B cell (primary cell): ENCODE measurements around the gene SYCP3. TPM values are rescaled to one million over a fixed set of nuclear protein-coding genes. Genes with fewer than 3 reads are reported as not detected.

Source experiments
- ATAC-seq: fragments of 200-7000 bp; cut with Tn5 transposase; one replicate; pipeline ENCODE4 v1.10.0; 2021; ENCODE audit warnings: low read depth, mild to moderate bottlenecking, moderate number of reproducible peaks, moderate library complexity
- CTCF ChIA-PET: fragments of 350-600 bp; sonication (Branson Sonifier 250); formaldehyde crosslinking; loops from one replicate; lab custom pipeline; 2021; ENCODE audit warnings: antibody characterized with exemption, inconsistent platforms; lab: Charles Lee
- POLR2A ChIA-PET: fragments of 350-600 bp; sonication (Branson Sonifier 250); formaldehyde crosslinking; loops from one replicate; lab custom pipeline; 2021; ENCODE audit warnings: antibody characterized with exemption; lab: Charles Lee
- DNase-seq: peaks from one replicate; pipeline ENCODE4 v3.0.0; 2013
- H2AFZ ChIP-seq: 2 replicates; pipeline ENCODE4 v1.6.1; 2012; ENCODE audit warnings: mild to moderate bottlenecking, low read depth, low read length; ENCODE audit not compliant: insufficient read depth, poor library complexity, severe bottlenecking
- H3K27ac ChIP-seq, 2 donors: 1 replicate in 1 of 2; 2 replicates in 1 of 2; pipeline ENCODE4 v1.5.1; 2012 to 2013; ENCODE audit warnings: low read length in 2 of 2, mild to moderate bottlenecking in 2 of 2, moderate library complexity in 1 of 2
- H3K27me3 ChIP-seq, 4 experiments: fragments of 200-600 bp in 1 of 4; sonication (generic) in 1 of 4; replicated peaks in 1 of 4; 1 replicate in 2 of 4; 2 replicates in 2 of 4; pipeline versions ENCODE4 v1.6.1 to v1.7.0; 2013 to 2016; ENCODE audit warnings: low read length in 3 of 4, mild to moderate bottlenecking in 2 of 4, mixed read lengths in 1 of 4, moderate library complexity in 1 of 4; ENCODE audit not compliant: insufficient read depth in 4 of 4, control insufficient read depth in 3 of 4; ENCODE audit errors: control extremely low read depth in 1 of 4
- H3K36me3 ChIP-seq, 2 experiments: replicated peaks in 1 of 2; 1 replicate in 1 of 2; 2 replicates in 1 of 2; pipeline versions ENCODE4 v1.6.1 to v1.7.1; 2013; ENCODE audit warnings: low read length in 1 of 2; ENCODE audit not compliant: insufficient read depth in 2 of 2, control insufficient read depth in 1 of 2; ENCODE audit errors: control extremely low read depth in 1 of 2, extremely low read depth in 1 of 2
- H3K4me1 ChIP-seq, 2 donors: fragments of 200-600 bp in 1 of 2; sonication (generic) in 1 of 2; 1 replicate in 1 of 2; 2 replicates in 1 of 2; pipeline versions ENCODE4 v1.5.1 to v1.6.1; 2013 to 2017; ENCODE audit warnings: low read length in 2 of 2; ENCODE audit not compliant: control insufficient read depth in 2 of 2, insufficient read depth in 2 of 2
- H3K4me2 ChIP-seq: replicated peaks from 2 replicates; pipeline ENCODE3; 2012; ENCODE audit warnings: mild to moderate bottlenecking, low read depth, low read length; ENCODE audit not compliant: poor library complexity, severe bottlenecking
- H3K4me3 ChIP-seq, 5 experiments: fragments of 200-600 bp in 1 of 5; sonication (generic) in 1 of 5; 1 replicate in 3 of 5; 2 replicates in 2 of 5; pipeline versions ENCODE4 v1.5.1 to v1.7.0; 2011 to 2016; ENCODE audit warnings: low read length in 4 of 5, mild to moderate bottlenecking in 4 of 5, low read depth in 2 of 5, control low read depth in 1 of 5, moderate library complexity in 1 of 5; ENCODE audit not compliant: insufficient read depth in 1 of 5; ENCODE audit errors: control extremely low read depth in 1 of 5, extremely low read depth in 1 of 5
- H3K79me2 ChIP-seq: fragments of 200-600 bp; sonication (generic); one replicate; pipeline ENCODE4 v1.6.0; 2016; ENCODE audit warnings: low read length; ENCODE audit not compliant: control insufficient read depth, insufficient read depth
- H3K9ac ChIP-seq: fragments of 200-600 bp; sonication (generic); 2 replicates; pipeline ENCODE4 v1.6.1; 2017; ENCODE audit warnings: mild to moderate bottlenecking, low read length, moderate library complexity
- H3K9me3 ChIP-seq, 3 donors: one replicate each; pipeline versions ENCODE4 v1.6.1 to v1.7.1; 2013; ENCODE audit warnings: low read length in 2 of 3; ENCODE audit not compliant: control insufficient read depth in 2 of 3, insufficient read depth in 1 of 3; ENCODE audit errors: control extremely low read depth in 1 of 3
- H4K20me1 ChIP-seq: 2 replicates; pipeline ENCODE4 v1.6.0; 2012; ENCODE audit warnings: mild to moderate bottlenecking, low read length; ENCODE audit not compliant: insufficient read depth, control insufficient read depth, poor library complexity, severe bottlenecking
- H3K27ac Mint-ChIP-seq: one replicate; pipeline ENCODE4 v1.8.0; 2021; ENCODE audit warnings: mixed read lengths
- H3K27me3 Mint-ChIP-seq: one replicate; pipeline ENCODE4 v1.8.0; 2021; ENCODE audit warnings: mixed read lengths
- H3K4me1 Mint-ChIP-seq: one replicate; pipeline ENCODE4 v1.8.0; 2021; ENCODE audit warnings: mixed read lengths
- H3K4me3 Mint-ChIP-seq: one replicate; pipeline ENCODE4 v1.8.0; 2021; ENCODE audit warnings: mixed read lengths
- H3K9me3 Mint-ChIP-seq: one replicate; pipeline ENCODE4 v1.8.0; 2022; ENCODE audit warnings: mixed read lengths; ENCODE audit not compliant: insufficient read depth
- EZH2 ChIP-seq: IDR thresholded peaks from 2 replicates; pipeline ENCODE4 v1.6.1; 2012; ENCODE audit warnings: borderline replicate concordance, low read depth, mild to moderate bottlenecking, moderate library complexity, low read length; ENCODE audit not compliant: insufficient read depth, poor library complexity, severe bottlenecking
- WGBS: methylation state at CpG from one replicate; pipeline ENCODE4 v1.1.5; 2013; ENCODE audit warnings: missing lambda C conversion rate; ENCODE audit not compliant: insufficient coverage; 5-methylcytosine and 5-hydroxymethylcytosine counted together
- intact Hi-C: fragments of 100-400 bp; cut with micrococcal nuclease; formaldehyde crosslinking; loops from one replicate; pipeline ENCODE4 v1.10.0; 2022
- polyA plus RNA-seq: library from polyadenylated mRNA; depleted of rRNA; stranded (reverse); fragments of >200 nt; gene quantifications from 2 replicates; pipeline ENCODE4 v1.2.3, GENCODE V29; 2012
- total RNA-seq, 2 donors: library from RNA; stranded (reverse); fragments of 120-200 nt in 1 of 2; gene quantifications; 1 replicate in 1 of 2; 2 replicates in 1 of 2; pipeline versions ENCODE4 v1.2.3 to v1.2.4, GENCODE V29; 2013 to 2022
- TF ChIP-seq, protein P1 (sequence below): fragments of 200-600 bp; IDR thresholded peaks from one replicate; pipeline ENCODE4 v1.8.0; 2022; ENCODE audit warnings: antibody characterized with exemption, mild to moderate bottlenecking

The SYCP3 gene
- total and polyA plus RNA-seq, 2 donors (not counting 1 experiment from before 2014, with no cell fraction given): 0.04 to 0.12 TPM

DNA sequence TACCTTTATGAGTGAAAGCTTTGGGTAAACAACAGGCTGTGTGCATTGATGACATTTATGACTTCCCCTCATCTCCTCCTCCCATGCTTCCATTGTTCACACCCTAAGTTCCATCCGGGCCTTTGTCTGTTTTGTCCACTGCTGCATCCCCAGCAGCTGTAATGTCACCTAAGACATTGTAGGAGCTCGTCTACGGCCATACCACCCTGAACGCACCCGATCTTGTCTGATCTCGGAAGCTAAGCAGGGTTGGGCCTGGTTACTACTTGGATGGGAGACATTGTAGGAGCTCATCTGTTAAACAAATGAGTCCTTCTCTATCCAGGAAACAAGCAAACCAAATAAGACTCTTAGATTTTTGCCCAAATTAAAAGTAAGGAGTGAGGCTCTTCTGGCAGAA, 40.4 kb upstream of the SYCP3 start:
- CTCF ChIA-PET: interaction anchor here (0.5 to 3.8 kb wide), 10 partner anchors 10 to 1042 kb away, joined by 3 to 31 read pairs (median 5); partner anchors contain the start of gene GNPTAB
- Histone ChIP-seq H3K79me2 (no peaks in the 10 kb centered on the region), H3K27ac (no peak overlapping the region), H3K4me2 (no peak overlapping the region), H3K4me3 (no peak overlapping the region), H2AFZ (no peak overlapping the region), H3K4me1 (peaks cover 5 to 7% of the 10 kb centered on the region in 2 donors), H3K9ac (no peak overlapping the region), H4K20me1 (no peaks in the 10 kb centered on the region), H3K27me3 (no peaks in the 10 kb centered on the region), H3K9me3 (no peaks in the 10 kb centered on the region), H3K36me3 (peaks cover 1 to 6% of the 10 kb centered on the region in 2 experiments)
- WGBS: 100% methylated on average over 1 of the region's 6 CpGs
- POLR2A ChIA-PET: interaction anchor here (0.6 kb wide), 1 partner anchor 72 kb away, joined by 3 read pairs; no protein-coding TSS in a partner anchor
- H3K9me3 Mint-ChIP-seq: no peaks in the 10 kb centered on the region
- H3K4me3 Mint-ChIP-seq: no peak overlapping the region
- DNase-seq (no peak), ATAC-seq (no peak)
- TF ChIP-seq, protein P1, sequence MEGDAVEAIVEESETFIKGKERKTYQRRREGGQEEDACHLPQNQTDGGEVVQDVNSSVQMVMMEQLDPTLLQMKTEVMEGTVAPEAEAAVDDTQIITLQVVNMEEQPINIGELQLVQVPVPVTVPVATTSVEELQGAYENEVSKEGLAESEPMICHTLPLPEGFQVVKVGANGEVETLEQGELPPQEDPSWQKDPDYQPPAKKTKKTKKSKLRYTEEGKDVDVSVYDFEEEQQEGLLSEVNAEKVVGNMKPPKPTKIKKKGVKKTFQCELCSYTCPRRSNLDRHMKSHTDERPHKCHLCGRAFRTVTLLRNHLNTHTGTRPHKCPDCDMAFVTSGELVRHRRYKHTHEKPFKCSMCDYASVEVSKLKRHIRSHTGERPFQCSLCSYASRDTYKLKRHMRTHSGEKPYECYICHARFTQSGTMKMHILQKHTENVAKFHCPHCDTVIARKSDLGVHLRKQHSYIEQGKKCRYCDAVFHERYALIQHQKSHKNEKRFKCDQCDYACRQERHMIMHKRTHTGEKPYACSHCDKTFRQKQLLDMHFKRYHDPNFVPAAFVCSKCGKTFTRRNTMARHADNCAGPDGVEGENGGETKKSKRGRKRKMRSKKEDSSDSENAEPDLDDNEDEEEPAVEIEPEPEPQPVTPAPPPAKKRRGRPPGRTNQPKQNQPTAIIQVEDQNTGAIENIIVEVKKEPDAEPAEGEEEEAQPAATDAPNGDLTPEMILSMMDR: no peak
- TF ChIP-seq EZH2: no peak
- no peaks in the 10 kb centered on the region for H3K27me3 Mint-ChIP-seq
- H3K27ac Mint-ChIP-seq: no peak overlapping the region
- intact Hi-C loops: no loop called here
- H3K4me1 Mint-ChIP-seq: peaks cover 18% of the 10 kb centered on the region

DNA sequence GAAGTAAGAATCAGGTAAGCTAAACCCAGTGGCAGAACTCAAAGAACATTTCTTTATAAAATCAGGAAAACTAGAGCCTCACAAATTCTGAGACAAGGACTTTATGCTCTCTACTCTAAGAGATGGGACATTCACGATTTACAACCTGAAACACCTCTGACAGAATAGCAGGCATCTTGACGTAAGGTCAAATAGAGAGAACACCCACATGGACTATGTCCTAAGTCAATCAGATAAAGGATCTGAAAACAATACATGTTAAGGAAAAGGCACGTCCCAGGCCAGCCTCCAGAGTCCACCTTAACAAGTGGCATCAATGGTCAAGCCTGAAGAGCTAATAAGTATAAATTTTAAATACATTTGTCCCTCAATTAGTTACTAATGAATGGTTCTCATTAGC, 39.9 kb upstream of the SYCP3 start:
- no peak overlapping the region for H2AFZ ChIP-seq
- H3K9me3 ChIP-seq: no peaks in the 10 kb centered on the region
- ChIA-PET CTCF (interaction anchor here (0.5 to 3.8 kb wide), 10 partner anchors 10 to 60 kb away, joined by 3 to 31 read pairs (median 5); partner anchors contain the start of gene GNPTAB), POLR2A (interaction anchor here (0.6 kb wide), 1 partner anchor 71 kb away, joined by 3 read pairs; no protein-coding TSS in a partner anchor)
- no CpG with 5 or more reads among the region's 3 CpGs for WGBS
- H3K27me3 ChIP-seq: no peaks in the 10 kb centered on the region
- H3K79me2 ChIP-seq: no peaks in the 10 kb centered on the region
- no peak for ATAC-seq
- H3K27me3 Mint-ChIP-seq: no peaks in the 10 kb centered on the region
- H3K4me2 ChIP-seq: no peak overlapping the region
- DNase-seq: no peak
- peaks cover 1 to 6% of the 10 kb centered on the region in 2 experiments for H3K36me3 ChIP-seq
- H3K4me1 ChIP-seq: peaks cover 5 to 7% of the 10 kb centered on the region in 2 donors
- intact Hi-C loops: no loop called here
- no peak overlapping the region for H3K9ac ChIP-seq
- no peak overlapping the region for H3K27ac ChIP-seq
- no peak overlapping the region for H3K4me3 Mint-ChIP-seq
- peaks cover 18% of the 10 kb centered on the region for H3K4me1 Mint-ChIP-seq
- H3K9me3 Mint-ChIP-seq: no peaks in the 10 kb centered on the region
- H4K20me1 ChIP-seq: no peaks in the 10 kb centered on the region
- TF ChIP-seq, protein P1: no peak
- TF ChIP-seq EZH2: no peak
- no peak overlapping the region for H3K4me3 ChIP-seq
- H3K27ac Mint-ChIP-seq: no peak overlapping the region
